Naive thymus-derived CD4-positive, alpha-beta T cell (primary cell): ENCODE data around the gene LRRC45. TPM values are rescaled to one million over a fixed set of nuclear protein-coding genes. Genes with fewer than 3 reads are reported as not detected.

Experiments
- ATAC-seq: fragments of 150-1000 bp; cut with Tn5 transposase; 2 replicates; pipeline ENCODE4 v1.10.0; 2021; ENCODE audit warnings: mild to moderate bottlenecking, moderate library complexity
- CTCF ChIA-PET: fragments of 350-600 bp; sonication (Branson Sonifier 250); formaldehyde crosslinking; loops from one replicate; lab custom pipeline; 2021; ENCODE audit warnings: antibody characterized with exemption; lab: Charles Lee
- POLR2A ChIA-PET: fragments of 350-600 bp; sonication (Branson Sonifier 250); formaldehyde crosslinking; loops from one replicate; lab custom pipeline; 2021; ENCODE audit warnings: antibody characterized with exemption, inconsistent platforms; lab: Charles Lee
- DNase-seq, 9 donors: peaks; one replicate each; pipeline versions ENCODE4 v3.0.0 to v3.0.0-alpha.2; 2020 to 2022; ENCODE audit warnings: mixed read lengths in 1 of 9
- H3K27ac ChIP-seq: one replicate; pipeline ENCODE4 v1.7.0; 2013; ENCODE audit warnings: mild to moderate bottlenecking, low read depth, low read length, moderate library complexity
- H3K27me3 ChIP-seq, 2 donors: one replicate each; pipeline ENCODE4 v1.7.0; 2013; ENCODE audit warnings: low read length in 2 of 2, mild to moderate bottlenecking in 2 of 2, moderate library complexity in 2 of 2; ENCODE audit not compliant: control insufficient read depth in 2 of 2, insufficient read depth in 2 of 2
- H3K36me3 ChIP-seq, 3 experiments: 1 replicate in 2 of 3; 2 replicates in 1 of 3; pipeline ENCODE4 v1.7.0; 2013; ENCODE audit warnings: low read length in 3 of 3, mild to moderate bottlenecking in 3 of 3, moderate library complexity in 1 of 3; ENCODE audit not compliant: insufficient read depth in 3 of 3, control insufficient read depth in 2 of 3
- H3K4me1 ChIP-seq, 2 donors: one replicate each; pipeline ENCODE4 v1.7.0; 2013; ENCODE audit warnings: low read length in 2 of 2, mild to moderate bottlenecking in 2 of 2, moderate library complexity in 1 of 2; ENCODE audit not compliant: control insufficient read depth in 2 of 2, insufficient read depth in 2 of 2
- H3K4me3 ChIP-seq: 2 replicates; pipeline ENCODE4 v1.7.0; 2013; ENCODE audit warnings: mild to moderate bottlenecking, low read length
- H3K9me3 ChIP-seq, 3 experiments: 1 replicate in 2 of 3; 2 replicates in 1 of 3; pipeline ENCODE4 v1.7.0; 2013; ENCODE audit warnings: low read length in 3 of 3; ENCODE audit not compliant: control insufficient read depth in 2 of 3
- H3K27ac Mint-ChIP-seq, 9 donors: one replicate each; pipeline ENCODE4 v1.8.0; 2020 to 2022; ENCODE audit warnings: mixed read lengths in 9 of 9, mild to moderate bottlenecking in 8 of 9, moderate library complexity in 5 of 9, inconsistent platforms in 2 of 9
- H3K27me3 Mint-ChIP-seq, 5 donors: one replicate each; pipeline ENCODE4 v1.8.0; 2021 to 2022; ENCODE audit warnings: mixed read lengths in 5 of 5, mild to moderate bottlenecking in 1 of 5
- H3K36me3 Mint-ChIP-seq, 5 donors: one replicate each; pipeline ENCODE4 v1.8.0; 2020 to 2022; ENCODE audit warnings: mixed read lengths in 5 of 5, mild to moderate bottlenecking in 3 of 5, inconsistent platforms in 1 of 5
- H3K4me1 Mint-ChIP-seq, 7 donors: one replicate each; pipeline ENCODE4 v1.8.0; 2020 to 2022; ENCODE audit warnings: mixed read lengths in 7 of 7, mild to moderate bottlenecking in 3 of 7, inconsistent platforms in 1 of 7
- H3K4me3 Mint-ChIP-seq, 10 donors: one replicate each; pipeline ENCODE4 v1.8.0; 2020 to 2022; ENCODE audit warnings: mild to moderate bottlenecking in 10 of 10, mixed read lengths in 10 of 10, moderate library complexity in 6 of 10, inconsistent platforms in 2 of 10
- H3K9me3 Mint-ChIP-seq, 11 donors: one replicate each; pipeline ENCODE4 v1.8.0; 2020 to 2022; ENCODE audit warnings: mixed read lengths in 11 of 11, mild to moderate bottlenecking in 4 of 11, inconsistent platforms in 1 of 11, moderate library complexity in 1 of 11
- intact Hi-C, 2 donors: fragments of 100-400 bp; cut with micrococcal nuclease; formaldehyde crosslinking; loops; one replicate each; pipeline ENCODE4 v1.15.1; 2023
- polyA plus RNA-seq, 2 donors: library from polyadenylated mRNA; unstranded; fragments of 300-500 nt; fragmentation: Illumina TruSeq; gene quantifications; one replicate each; pipeline ENCODE4 v1.2.3, GENCODE V29; 2021
- total RNA-seq, 6 experiments: library from RNA in 5 of 6; stranded (reverse) in 5 of 6; gene quantifications; 1 replicate in 5 of 6; 2 replicates in 1 of 6; pipeline ENCODE4 v1.2.3 and lab custom pipeline; 2021 to 2026

LRRC45 gene
- total and polyA plus RNA-seq, 7 experiments from 2014 or later = 4.1 to 39.1 (median 12.0) TPM

- no peak for ATAC-seq
- Histone ChIP-seq H3K4me3 (peak overlapping the region; percentile 71), H3K27ac (peak overlapping the region; percentile 65)
Observed at GRCh38 chr17:82021900-82022309, 1.2 kb upstream of the LRRC45 start.

GRCh38 chr17:82022310-82022980 is 660 bp upstream of the LRRC45 start, which contains the start of gene CENPX:
Gene CENPX, minus strand, starts transcription at chr17:82022878. Its CDS starts 17 bp downstream, at chr17:82022861.
- H3K27me3 ChIP-seq = no peaks in the 10 kb centered on the region
- no peak for DNase-seq
- ChIA-PET CTCF (interaction anchor here (0.9 to 6.1 kb wide), 5 partner anchors 15 to 69 kb away, joined by 3 to 122 read pairs (median 4); partner anchors contain the start of genes DCXR and NOTUM), POLR2A (interaction anchor here (0.6 to 4.6 kb wide), 12 partner anchors 15 to 207 kb away, joined by 3 to 29 read pairs (median 5); partner anchors contain the start of genes DCXR, DUS1L, NOTUM and SLC16A3)
- ATAC-seq = no peak
- Mint-ChIP-seq H3K4me3 (peak within 1 kb of the TSS; percentile 80 to 91 (median 84)), H3K9me3 (no peaks in the 10 kb centered on the region), H3K27ac (peak within 1 kb of the TSS in 6 of 9 donors; percentile 64 to 88 (median 76)), H3K4me1 (peaks cover 5 to 28% (median 22%) of the 10 kb centered on the region in 7 donors), H3K27me3 (no peaks in the 10 kb centered on the region), H3K36me3 (peaks cover 0 to 2% (median 0%) of the 10 kb centered on the region in 5 donors)
- peaks cover 0 to 23% (median 0%) of the 10 kb centered on the region in 3 experiments for H3K36me3 ChIP-seq
- peak within 1 kb of the TSS; percentile 71 for H3K4me3 ChIP-seq
- H3K4me1 ChIP-seq = peaks cover 16 to 29% of the 10 kb centered on the region in 2 donors
- H3K9me3 ChIP-seq = no peaks in the 10 kb centered on the region
- intact Hi-C loops = loop anchor here (1.0 to 5.0 kb wide), 7 partner anchors 54 to 730 kb away; partner anchors contain the start of genes MCRIP1 (in 2 of the 2), ALYREF (in 1 of the 2), ANAPC11 (in 1 of the 2) and HEXD (in 1 of the 2)
- H3K27ac ChIP-seq = peak within 1 kb of the TSS; percentile 65

More at GRCh38 chr17:82021900-82022309, 1.2 kb upstream of the LRRC45 start:
- CTCF ChIA-PET = interaction anchor here (1.2 to 6.1 kb wide), 4 partner anchors 43 to 68 kb away, joined by 3 to 122 read pairs (median 10); partner anchors contain the start of gene NOTUM
- Mint-ChIP-seq H3K27ac (peak overlapping the region in 4 of 9 donors; percentile 64 to 78 (median 70)), H3K27me3 (no peaks in the 10 kb centered on the region), H3K36me3 (peaks cover 0 to 2% (median 0%) of the 10 kb centered on the region in 5 donors), H3K9me3 (no peaks in the 10 kb centered on the region), H3K4me3 (peak overlapping the region; percentile 80 to 91 (median 84)), H3K4me1 (peaks cover 0 to 28% (median 22%) of the 10 kb centered on the region in 7 donors)
- no peaks in the 10 kb centered on the region for H3K27me3 ChIP-seq
- POLR2A ChIA-PET = interaction anchor here (0.9 to 4.6 kb wide), 8 partner anchors 16 to 96 kb away, joined by 3 to 29 read pairs (median 6); partner anchors contain the start of genes DCXR, DUS1L and NOTUM
- DNase-seq = no peak
- intact Hi-C loops = loop anchor here (1.0 to 5.0 kb wide), 8 partner anchors 53 to 731 kb away; partner anchors contain the start of genes MCRIP1 (in 2 of the 2), ALYREF (in 1 of the 2), ANAPC11 (in 1 of the 2) and HEXD (in 1 of the 2)
- H3K9me3 ChIP-seq = no peaks in the 10 kb centered on the region
- peaks cover 16 to 29% of the 10 kb centered on the region in 2 donors for H3K4me1 ChIP-seq
- peaks cover 0 to 25% (median 0%) of the 10 kb centered on the region in 3 experiments for H3K36me3 ChIP-seq

- H3K27me3 Mint-ChIP-seq = no peaks in the 10 kb centered on the region
- no peaks in the 10 kb centered on the region for H3K9me3 Mint-ChIP-seq
- DNase-seq (peak in 2 of 9 donors; percentile 23 to 25), ATAC-seq (no peak)
- peak overlapping the region in 1 of 9 donors; percentile 43 for H3K27ac Mint-ChIP-seq
- CTCF ChIA-PET = interaction anchor here (1.0 to 6.1 kb wide), 2 partner anchors 14 to 62 kb away, joined by 3 to 122 read pairs; partner anchors contain the start of genes DCXR and NOTUM
- peaks cover 0 to 2% (median 0%) of the 10 kb centered on the region in 5 donors for H3K36me3 Mint-ChIP-seq
- Histone ChIP-seq H3K27ac (peak overlapping the region; percentile 3), H3K27me3 (no peaks in the 10 kb centered on the region), H3K4me3 (peak overlapping the region; percentile 68), H3K36me3 (peaks cover 0 to 15% (median 0%) of the 10 kb centered on the region in 3 experiments), H3K9me3 (no peaks in the 10 kb centered on the region), H3K4me1 (peaks cover 16 to 29% of the 10 kb centered on the region in 2 donors)
- peaks cover 7 to 28% (median 22%) of the 10 kb centered on the region in 7 donors for H3K4me1 Mint-ChIP-seq
- peak overlapping the region; percentile 72 to 89 (median 83) for H3K4me3 Mint-ChIP-seq
- POLR2A ChIA-PET = interaction anchor here (0.9 to 4.6 kb wide), 6 partner anchors 56 to 177 kb away, joined by 3 to 29 read pairs (median 4); partner anchors contain the start of gene NOTUM
- intact Hi-C loops = loop anchor here (1.0 to 5.0 kb wide), 15 partner anchors 14 to 729 kb away; partner anchors contain the start of genes ASPSCR1 (in 2 of the 2), DCXR (in 2 of the 2), HEXD (in 2 of the 2) and MCRIP1 (in 2 of the 2)
Observed at GRCh38 chr17:82023447-82024241, 539 bp downstream of the LRRC45 start.

- no peaks in the 10 kb centered on the region for H3K27me3 Mint-ChIP-seq
- peaks cover 0 to 6% (median 0%) of the 10 kb centered on the region in 5 donors for H3K36me3 Mint-ChIP-seq
- H3K9me3 Mint-ChIP-seq = no peaks in the 10 kb centered on the region
- no peak overlapping the region for H3K27ac Mint-ChIP-seq
- ATAC-seq = no peak
- Histone ChIP-seq H3K27me3 (no peaks in the 10 kb centered on the region), H3K4me1 (peaks cover 17 to 34% of the 10 kb centered on the region in 2 donors), H3K36me3 (peaks cover 0 to 11% (median 0%) of the 10 kb centered on the region in 3 experiments), H3K27ac (no peak overlapping the region), H3K9me3 (no peaks in the 10 kb centered on the region), H3K4me3 (no peak overlapping the region)
- ChIA-PET POLR2A (no interaction called here), CTCF (no interaction called here)
- peaks cover 7 to 32% (median 26%) of the 10 kb centered on the region in 7 donors for H3K4me1 Mint-ChIP-seq
- no peak for DNase-seq
- intact Hi-C loops = loop anchor here (5.0 kb wide), 4 partner anchors 113 to 392 kb away; partner anchors contain the start of genes MCRIP1 (in 2 of the 2), HEXD (in 1 of the 2), OGFOD3 (in 1 of the 2) and PCYT2 (in 1 of the 2)
- peak overlapping the region in 2 of 10 donors; percentile 9 to 84 for H3K4me3 Mint-ChIP-seq
Observed at GRCh38 chr17:82024859-82025258, 1.8 kb downstream of the LRRC45 start.

GRCh38 chr17:82025401-82026107 is 2.4 kb downstream of the LRRC45 start:
- intact Hi-C loops = no loop called here
- POLR2A ChIA-PET = interaction anchor here (1.0 to 2.0 kb wide), 2 partner anchors 11 to 63 kb away, joined by 3 to 10 read pairs; partner anchors contain the start of gene DCXR
- CTCF ChIA-PET = interaction anchor here (0.7 to 1.6 kb wide), 3 partner anchors 12 to 66 kb away, joined by 3 to 6 read pairs (median 4); partner anchors contain the start of gene DCXR

More at GRCh38 chr17:82025401-82026107, 2.4 kb downstream of the LRRC45 start:
- Histone ChIP-seq H3K27ac (no peak overlapping the region), H3K36me3 (peaks cover 0 to 11% (median 0%) of the 10 kb centered on the region in 3 experiments), H3K4me1 (peaks cover 22 to 33% of the 10 kb centered on the region in 2 donors), H3K27me3 (no peaks in the 10 kb centered on the region), H3K9me3 (no peaks in the 10 kb centered on the region), H3K4me3 (no peak overlapping the region)
- Mint-ChIP-seq H3K36me3 (peaks cover 0 to 6% (median 0%) of the 10 kb centered on the region in 5 donors), H3K27ac (no peak overlapping the region), H3K4me1 (peaks cover 7 to 30% (median 23%) of the 10 kb centered on the region in 7 donors), H3K4me3 (peak overlapping the region in 2 of 10 donors; percentile 58 to 59), H3K27me3 (no peaks in the 10 kb centered on the region), H3K9me3 (peaks cover 0 to 1% (median 0%) of the 10 kb centered on the region in 11 donors)
- DNase-seq (no peak), ATAC-seq (no peak)
